Upper lobe of right lung (tissue), 1 donor: Measurements from ENCODE around the gene ITGAL. TPM values are rescaled to one million over a fixed set of nuclear protein-coding genes. Genes with fewer than 3 reads are reported as not detected.

Source experiments
- ATAC-seq: fragments of 200-7000 bp; cut with Tn5 transposase; one replicate; pipeline ENCODE4 v1.9.1; 2020; ENCODE audit warnings: mild to moderate bottlenecking, moderate library complexity
- DNase-seq: peaks from one replicate; pipeline ENCODE4 v3.0.0-alpha.2; 2020
- H3K27ac ChIP-seq: fragments of 200-600 bp; one replicate; pipeline ENCODE4 v1.8.0; 2022
- H3K27me3 ChIP-seq: fragments of 200-600 bp; one replicate; pipeline ENCODE4 v1.8.0; 2022; ENCODE audit warnings: mild to moderate bottlenecking
- H3K36me3 ChIP-seq: fragments of 200-600 bp; one replicate; pipeline ENCODE4 v1.8.0; 2022
- H3K4me1 ChIP-seq: fragments of 200-600 bp; one replicate; pipeline ENCODE4 v1.8.0; 2022
- H3K4me3 ChIP-seq: fragments of 200-600 bp; one replicate; pipeline ENCODE4 v1.8.0; 2022; ENCODE audit warnings: mild to moderate bottlenecking
- H3K9me3 ChIP-seq: fragments of 200-600 bp; one replicate; pipeline ENCODE4 v1.8.0; 2022
- CTCF ChIP-seq: fragments of 200-600 bp; IDR thresholded peaks from one replicate; pipeline ENCODE4 v1.8.0; 2022; ENCODE audit warnings: antibody characterized with exemption
- intact Hi-C: fragments of 100-400 bp; cut with DNase I; formaldehyde crosslinking; loops from one replicate; pipeline ENCODE4 v1.11.0; 2022
- total RNA-seq: library from RNA; stranded (reverse); fragmentation: NEBNext Ultra II Directional; extraction: Animal tissue kit (Norgen Biotek cat#: 25700); gene quantifications from one replicate; pipeline ENCODE4 v1.2.1, GENCODE V29; 2021
- donor health status: DM: no; HTN: yes; CAD: no; lungs with severe emphysema.

ITGAL gene
- total RNA-seq, 1 donor from 2014 or later = 62.8 TPM

DNA sequence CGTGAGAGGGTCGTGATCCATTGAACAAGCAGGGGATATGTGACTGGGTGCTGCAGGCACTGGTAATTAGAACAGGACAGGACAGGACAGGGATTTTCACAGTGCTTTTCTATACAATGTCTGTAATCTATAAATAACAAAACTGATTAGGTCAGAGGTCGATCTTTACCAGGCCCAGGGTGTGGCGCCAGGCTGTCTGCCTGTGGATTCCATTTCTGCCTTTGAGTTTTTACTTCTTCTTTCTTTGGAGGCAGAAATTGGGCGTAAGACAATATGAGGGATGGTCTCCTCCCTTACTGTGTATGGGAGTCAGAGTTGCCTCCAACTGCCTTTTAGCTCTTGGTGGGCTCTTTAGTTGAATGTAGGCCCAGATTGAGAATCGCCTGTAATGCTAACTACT, 87.1 kb downstream of the ITGAL start:
- H3K36me3 ChIP-seq = peaks cover 16% of the 10 kb centered on the region
- intact Hi-C loops = no loop called here
- H3K9me3 ChIP-seq = no peaks in the 10 kb centered on the region
- no peak overlapping the region for H3K4me3 ChIP-seq
- H3K4me1 ChIP-seq = peaks cover 8% of the 10 kb centered on the region
- no peak for DNase-seq
- no peak for ATAC-seq
- H3K27ac ChIP-seq = no peak overlapping the region
- H3K27me3 ChIP-seq = no peaks in the 10 kb centered on the region
- TF ChIP-seq CTCF = no peak

DNA sequence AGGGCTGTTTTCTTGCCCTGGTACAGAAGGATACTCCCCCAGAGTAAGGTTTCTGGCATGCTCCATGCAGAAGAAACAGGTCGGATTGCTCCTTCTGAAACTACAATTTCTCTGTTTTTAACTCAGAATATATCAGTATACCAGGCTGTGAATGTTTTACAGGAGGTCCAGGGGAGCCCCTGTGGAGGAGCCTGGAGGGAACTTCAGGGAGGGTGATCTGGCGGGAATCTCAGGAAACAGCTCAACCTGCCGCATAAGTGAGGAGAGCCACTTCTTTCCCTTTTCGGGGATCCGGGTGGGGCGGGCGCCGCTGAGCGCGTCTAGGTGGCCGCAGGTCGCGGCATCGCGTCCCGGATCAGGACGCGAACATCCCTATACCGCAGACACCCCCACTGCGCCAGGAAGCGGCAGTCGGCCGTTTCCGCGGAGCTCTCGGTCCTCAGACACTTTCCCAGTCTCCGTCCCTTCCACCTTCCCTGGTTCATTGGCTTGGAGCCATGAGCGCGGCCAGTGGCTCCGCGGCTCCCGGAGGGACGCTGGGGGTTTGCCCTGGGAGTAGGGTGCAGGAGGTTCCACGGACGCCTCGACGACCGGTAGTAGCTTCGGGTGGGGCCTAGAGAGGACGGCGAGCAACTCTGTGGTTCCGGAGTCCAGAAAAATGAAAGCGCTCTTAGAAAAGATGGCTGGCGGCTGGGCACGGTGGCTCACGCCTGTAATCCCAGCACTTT, 88.7 kb downstream of the ITGAL start:
- intact Hi-C loops = no loop called here
- Histone ChIP-seq H3K9me3 (no peaks in the 10 kb centered on the region), H3K27me3 (no peaks in the 10 kb centered on the region), H3K27ac (peak overlapping the region; percentile 78), H3K4me1 (peaks cover 8% of the 10 kb centered on the region), H3K4me3 (peak overlapping the region; percentile 55), H3K36me3 (peaks cover under 1% of the 10 kb centered on the region)
- TF ChIP-seq CTCF = no peak
- DNase-seq (peak; percentile 76), ATAC-seq (peak; percentile 17)

- Histone ChIP-seq H3K4me3 (peak overlapping the region; percentile 55), H3K36me3 (no peaks in the 10 kb centered on the region), H3K4me1 (peaks cover 3% of the 10 kb centered on the region), H3K27me3 (no peaks in the 10 kb centered on the region), H3K9me3 (no peaks in the 10 kb centered on the region), H3K27ac (peak overlapping the region; percentile 78)
- ATAC-seq (no peak), DNase-seq (no peak)
- no peak for TF ChIP-seq CTCF
- intact Hi-C loops = no loop called here
Measured at GRCh38 chr16:30562021-30562420, 89.5 kb downstream of the ITGAL start.

GRCh38 chr16:30565526-30565925, 93.0 kb downstream of the ITGAL start:
- intact Hi-C loops = no loop called here

GRCh38 chr16:30565984-30566383, 93.4 kb downstream of the ITGAL start:
- intact Hi-C loops = no loop called here
- ATAC-seq (no peak), DNase-seq (no peak)
- no peak overlapping the region for H3K4me3 ChIP-seq
- H3K27ac ChIP-seq = no peak overlapping the region
- H3K36me3 ChIP-seq = no peaks in the 10 kb centered on the region
- no peaks in the 10 kb centered on the region for H3K9me3 ChIP-seq
- peaks cover 11% of the 10 kb centered on the region for H3K4me1 ChIP-seq
- no peak for TF ChIP-seq CTCF
- H3K27me3 ChIP-seq = no peaks in the 10 kb centered on the region

More at GRCh38 chr16:30565526-30565925, 93.0 kb downstream of the ITGAL start:
- TF ChIP-seq CTCF = no peak
- Histone ChIP-seq H3K4me3 (no peak overlapping the region), H3K27ac (no peak overlapping the region), H3K9me3 (no peaks in the 10 kb centered on the region), H3K4me1 (peaks cover 8% of the 10 kb centered on the region), H3K27me3 (no peaks in the 10 kb centered on the region), H3K36me3 (no peaks in the 10 kb centered on the region)
- DNase-seq (no peak), ATAC-seq (no peak)
